Measurements from ENCODE around the gene RNF8.

GRCh38 chr6:37323580-37323979 lies 30.2 kb upstream of the RNF8 start:
- TF ChIP-seq CTCF (IDR thresholded peaks at IDR 0.05; ENCODE audit: extremely low read depth in 1 of 2, insufficient read depth in 1 of 2, low read depth in 1 of 2, low read length in 2 of 2): no peak
- TF ChIP-seq EZH2 (IDR thresholded peaks at IDR 0.05; ENCODE audit: borderline replicate concordance, low read depth, low read length, severe bottlenecking): no peak
- TF ChIP-seq MAX (IDR thresholded peaks at IDR 0.05; ENCODE audit: insufficient read depth, insufficient read length): no peak
- no peak for TF ChIP-seq POLR2AphosphoS5 (IDR thresholded peaks at IDR 0.05; ENCODE audit: insufficient read depth, low read depth, low read length)
- TF ChIP-seq POLR2A (IDR thresholded peaks at IDR 0.05; ENCODE audit: low read depth, low read length): no peak
- TF ChIP-seq JUN (IDR thresholded peaks at IDR 0.05; ENCODE audit: borderline replicate concordance, insufficient read depth, insufficient read length, low read depth): no peak
- TF ChIP-seq MYC (IDR thresholded peaks at IDR 0.05; ENCODE audit: low read depth, low read length): no peak
